ENCODE data around the gene TJAP1. TPM values are rescaled to one million over a fixed set of nuclear protein-coding genes. Genes with fewer than 3 reads are reported as not detected.
A peak's percentile ranks its signal among the peaks of the same experiment; 100 is the strongest.

TJAP1 gene
- total RNA-seq, 4 donors from 2014 or later = 21.4 to 58.6 (median 45.7) TPM

GRCh38 chr6:43434001-43434840 lies 43.1 kb upstream of the TJAP1 start:
- H3K27me3 ChIP-seq = no peaks in the 10 kb centered on the region
- H3K36me3 ChIP-seq = peaks cover 0 to 34% (median 0%) of the 10 kb centered on the region in 3 donors
- TF ChIP-seq, protein P1, sequence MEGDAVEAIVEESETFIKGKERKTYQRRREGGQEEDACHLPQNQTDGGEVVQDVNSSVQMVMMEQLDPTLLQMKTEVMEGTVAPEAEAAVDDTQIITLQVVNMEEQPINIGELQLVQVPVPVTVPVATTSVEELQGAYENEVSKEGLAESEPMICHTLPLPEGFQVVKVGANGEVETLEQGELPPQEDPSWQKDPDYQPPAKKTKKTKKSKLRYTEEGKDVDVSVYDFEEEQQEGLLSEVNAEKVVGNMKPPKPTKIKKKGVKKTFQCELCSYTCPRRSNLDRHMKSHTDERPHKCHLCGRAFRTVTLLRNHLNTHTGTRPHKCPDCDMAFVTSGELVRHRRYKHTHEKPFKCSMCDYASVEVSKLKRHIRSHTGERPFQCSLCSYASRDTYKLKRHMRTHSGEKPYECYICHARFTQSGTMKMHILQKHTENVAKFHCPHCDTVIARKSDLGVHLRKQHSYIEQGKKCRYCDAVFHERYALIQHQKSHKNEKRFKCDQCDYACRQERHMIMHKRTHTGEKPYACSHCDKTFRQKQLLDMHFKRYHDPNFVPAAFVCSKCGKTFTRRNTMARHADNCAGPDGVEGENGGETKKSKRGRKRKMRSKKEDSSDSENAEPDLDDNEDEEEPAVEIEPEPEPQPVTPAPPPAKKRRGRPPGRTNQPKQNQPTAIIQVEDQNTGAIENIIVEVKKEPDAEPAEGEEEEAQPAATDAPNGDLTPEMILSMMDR (IDR thresholded peaks at IDR 0.05) = no peak
- H3K9me3 ChIP-seq = no peaks in the 10 kb centered on the region
- H3K4me1 ChIP-seq = peaks cover 0 to 26% (median 0%) of the 10 kb centered on the region in 4 donors
- DNase-seq = no peak
- H3K4me3 ChIP-seq = no peak overlapping the region
- H3K27ac ChIP-seq = no peak overlapping the region

- Histone ChIP-seq H3K4me1 (peaks cover 0 to 19% (median 0%) of the 10 kb centered on the region in 4 donors), H3K9me3 (no peaks in the 10 kb centered on the region), H3K36me3 (peaks cover 0 to 40% (median 0%) of the 10 kb centered on the region in 3 donors), H3K27me3 (no peaks in the 10 kb centered on the region), H3K4me3 (no peak overlapping the region), H3K27ac (no peak overlapping the region)
- no peak for DNase-seq
- no peak for TF ChIP-seq POLR2A (IDR thresholded peaks at IDR 0.05)
- TF ChIP-seq, protein P1 (IDR thresholded peaks at IDR 0.05) = no peak
Measured at GRCh38 chr6:43434943-43435342, 42.4 kb upstream of the TJAP1 start.

DNA sequence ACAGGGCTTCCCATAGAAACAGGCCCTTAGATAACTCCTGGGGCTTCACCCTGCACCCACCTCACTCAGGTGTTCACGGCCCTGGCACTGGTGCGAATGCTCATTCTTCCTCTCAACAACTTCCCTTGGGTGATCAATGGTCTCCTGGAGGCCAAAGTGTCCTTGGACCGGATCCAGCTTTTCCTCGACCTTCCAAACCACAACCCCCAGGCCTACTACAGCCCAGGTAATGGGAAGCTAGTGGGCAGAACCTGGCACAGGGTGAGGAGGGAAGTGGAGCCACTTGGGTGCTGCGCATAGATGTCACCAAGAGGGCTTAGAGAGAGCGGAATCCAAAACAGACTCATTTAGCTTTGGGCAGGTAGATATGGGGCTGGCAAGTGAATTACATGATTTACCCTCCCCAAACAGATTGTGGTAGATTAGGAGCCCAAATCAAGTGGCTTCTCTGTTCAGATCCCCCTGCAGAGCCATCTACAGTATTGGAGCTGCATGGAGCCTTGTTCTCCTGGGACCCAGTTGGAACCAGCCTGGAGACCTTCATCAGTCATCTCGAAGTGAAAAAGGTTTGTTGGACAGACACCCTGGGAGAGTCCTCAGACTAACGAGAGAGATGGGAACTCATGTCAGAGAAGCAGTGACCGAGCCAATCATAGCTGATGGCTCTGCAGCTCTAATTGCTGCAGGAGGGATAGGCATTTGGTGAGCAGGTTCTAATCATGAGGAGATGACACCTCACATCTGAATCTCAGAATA lies 41.5 kb upstream of the TJAP1 start:
- no peaks in the 10 kb centered on the region for H3K9me3 ChIP-seq
- DNase-seq = no peak
- H3K4me3 ChIP-seq = no peak overlapping the region
- no peak overlapping the region for H3K27ac ChIP-seq
- H3K27me3 ChIP-seq = no peaks in the 10 kb centered on the region
- peaks cover 0 to 46% (median 0%) of the 10 kb centered on the region in 3 donors for H3K36me3 ChIP-seq
- H3K4me1 ChIP-seq = peaks cover 0 to 17% (median 0%) of the 10 kb centered on the region in 4 donors
- TF ChIP-seq, protein P1 (IDR thresholded peaks at IDR 0.05) = no peak
- no peak for TF ChIP-seq POLR2A (IDR thresholded peaks at IDR 0.05)

DNA sequence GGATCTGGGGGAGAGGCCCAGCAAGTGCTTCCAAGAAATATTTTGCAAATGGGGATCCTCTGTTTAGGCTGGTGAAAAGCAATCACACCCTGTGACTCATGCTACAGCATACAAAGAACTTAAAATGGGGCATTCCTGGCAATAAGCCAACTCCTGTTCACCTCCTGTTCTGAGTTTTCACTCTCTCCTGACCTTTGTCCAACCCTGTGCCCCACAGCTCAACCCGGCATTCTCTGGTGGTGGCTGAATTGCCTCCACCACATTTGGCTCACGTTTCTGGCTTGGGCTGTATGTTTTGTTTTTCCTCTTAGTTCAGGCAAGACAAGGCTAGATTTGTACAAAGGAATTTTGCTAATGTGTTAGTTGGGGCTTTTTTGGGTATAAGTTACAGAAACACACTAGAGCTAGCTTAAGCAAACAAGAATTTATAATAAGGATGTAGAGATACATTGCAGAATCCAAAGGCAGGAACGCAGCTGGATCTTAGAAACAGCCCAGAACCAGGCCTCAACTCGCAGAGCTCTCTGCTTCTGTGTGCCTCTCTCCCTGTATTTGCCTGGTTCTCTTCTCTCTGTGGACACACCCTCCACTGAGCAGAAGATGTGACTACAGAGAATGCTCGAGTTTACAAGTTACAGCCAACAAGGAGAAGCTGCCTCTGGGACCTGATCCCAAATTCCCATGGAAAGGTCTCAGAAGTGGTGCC lies 40.6 kb upstream of the TJAP1 start:
- no peak for DNase-seq
- Histone ChIP-seq H3K27ac (peak overlapping the region in 1 of 4 donors; percentile 41), H3K36me3 (peaks cover 0 to 48% (median 0%) of the 10 kb centered on the region in 3 donors), H3K9me3 (no peaks in the 10 kb centered on the region), H3K4me3 (no peak overlapping the region), H3K4me1 (peaks cover 0 to 17% (median 0%) of the 10 kb centered on the region in 4 donors), H3K27me3 (no peaks in the 10 kb centered on the region)
- TF ChIP-seq, protein P1 (IDR thresholded peaks at IDR 0.05) = no peak
- no peak for TF ChIP-seq POLR2A (IDR thresholded peaks at IDR 0.05)

- TF ChIP-seq, protein P1 (IDR thresholded peaks at IDR 0.05) = no peak
- no peak for TF ChIP-seq POLR2A (IDR thresholded peaks at IDR 0.05)
- no peaks in the 10 kb centered on the region for H3K27me3 ChIP-seq
- H3K4me1 ChIP-seq = peaks cover 0 to 17% (median 0%) of the 10 kb centered on the region in 4 donors
- peaks cover 0 to 51% (median 0%) of the 10 kb centered on the region in 3 donors for H3K36me3 ChIP-seq
- no peak overlapping the region for H3K27ac ChIP-seq
- H3K4me3 ChIP-seq = no peak overlapping the region
- no peaks in the 10 kb centered on the region for H3K9me3 ChIP-seq
- DNase-seq = no peak
Measured at GRCh38 chr6:43437700-43438099, 39.7 kb upstream of the TJAP1 start.

Data from Peyer's patch (tissue), 4 donors.